ENCODE data around the gene ATIC.

- TF ChIP-seq CTCF (IDR thresholded peaks at IDR 0.05), result no peak
- no peak for TF ChIP-seq POLR2A (IDR thresholded peaks at IDR 0.05)
These were observed 4.5 kb downstream of the ATIC start for GRCh38 chr2:215316336-215316735.

Measured in heart left ventricle (tissue), 13 donors.